Erythroblast (primary cell): Measurements from ENCODE around the gene TCAF1.
"Not testable (repeated sequence)": the region's sequence is repeated elsewhere in the genome, so short reads cannot be mapped to it uniquely, and the experiment has no call there.

Experiments
- GATA1 ChIP-seq: IDR thresholded peaks from 2 replicates; pipeline ENCODE4 v1.6.1; 2011; ENCODE audit warnings: low read depth, mild to moderate bottlenecking, control low read depth, low read length, moderate library complexity
- POLR2A ChIP-seq: IDR thresholded peaks from 2 replicates; pipeline ENCODE4 v1.6.1; 2011; ENCODE audit warnings: mild to moderate bottlenecking, low read length

DNA sequence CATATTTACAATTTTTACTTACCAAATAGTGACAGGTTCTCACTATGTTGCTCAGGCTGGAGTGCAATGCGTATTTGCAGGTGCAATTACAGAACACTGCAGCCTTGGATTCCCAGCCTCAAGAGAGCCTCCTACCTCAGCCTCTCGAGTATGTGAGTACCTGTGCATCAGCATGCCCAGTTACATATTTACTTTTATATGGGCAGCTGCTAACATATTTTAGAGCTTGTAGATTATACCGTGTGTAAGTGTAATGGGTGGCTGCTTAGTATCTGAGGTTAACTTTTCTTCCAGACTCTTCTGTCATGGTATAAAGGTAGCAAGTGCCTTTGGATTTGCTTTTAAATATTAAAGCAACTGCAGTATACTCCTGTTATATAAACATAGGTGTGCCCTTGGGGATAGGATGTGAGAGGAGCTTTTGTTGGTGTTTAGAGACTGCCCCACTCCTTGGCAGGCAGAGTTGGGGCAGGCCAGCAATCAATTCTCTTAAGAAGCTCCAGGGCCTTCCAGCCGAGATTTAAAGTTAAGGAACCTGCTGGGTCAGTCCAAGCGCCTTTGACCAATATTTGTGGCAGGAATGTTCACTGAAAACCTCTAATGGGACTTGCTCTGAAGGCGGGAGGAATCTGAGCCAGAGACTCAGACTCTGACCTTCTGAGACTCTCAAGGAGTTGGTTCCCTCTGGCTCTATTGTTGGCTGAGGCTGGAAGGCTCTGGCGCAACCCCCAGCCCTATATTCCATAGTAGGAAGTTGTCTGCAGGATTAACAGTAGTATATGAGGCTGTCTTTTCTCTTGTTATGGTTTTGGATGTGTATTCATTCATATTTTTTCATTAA lies 77.5 kb downstream of the TCAF1 start:
- not testable (repeated sequence) for TF ChIP-seq POLR2A, GATA1
